ENCODE results near the gene EXOC3.
"Not testable (repeated sequence)": the region's sequence is repeated elsewhere in the genome, so short reads cannot be mapped to it uniquely, and the experiment has no call there.

EXOC3 gene

GRCh38 chr5:507986-508575 lies 65.1 kb downstream of the EXOC3 start:
- DNase-seq: not testable (repeated sequence)

- no peak for DNase-seq
These were observed 66.7 kb downstream of the EXOC3 start for GRCh38 chr5:509611-510185.

GRCh38 chr5:510521-510920 lies 67.5 kb downstream of the EXOC3 start:
- DNase-seq: no peak

GRCh38 chr5:511476-511875 lies 68.5 kb downstream of the EXOC3 start:
- DNase-seq: no peak

- DNase-seq: no peak
These were observed 70.5 kb downstream of the EXOC3 start for GRCh38 chr5:513216-514100.

GRCh38 chr5:514101-514485 lies 71.1 kb downstream of the EXOC3 start:
- DNase-seq: no peak

- no peak for DNase-seq
These were observed 71.7 kb downstream of the EXOC3 start for GRCh38 chr5:514673-515072.

GRCh38 chr5:515273-515836 lies 72.4 kb downstream of the EXOC3 start:
- DNase-seq: no peak

GRCh38 chr5:516338-516925 lies 73.5 kb downstream of the EXOC3 start:
- DNase-seq: no peak

All from SIG-M5 (cell line).